KOPT-K1 (cell line): ENCODE measurements around the gene NAT16.
"Not testable (repeated sequence)": the region's sequence is repeated elsewhere in the genome, so short reads cannot be mapped to it uniquely, and the experiment has no call there.

Source experiments
- H3K27ac ChIP-seq: fragments of 200-600 bp; sonication (generic); 2 replicates; pipeline ENCODE4 v1.5.1; 2016; ENCODE audit warnings: antibody characterized with exemption, mild to moderate bottlenecking, low read depth, low read length; ENCODE audit not compliant: poor library complexity, severe bottlenecking
- H3K36me3 ChIP-seq: fragments of 200-600 bp; sonication (generic); 2 replicates; pipeline ENCODE4 v1.5.1; 2017; ENCODE audit warnings: antibody characterized with exemption, mild to moderate bottlenecking, low read length, moderate library complexity; ENCODE audit not compliant: insufficient read depth
- H3K9me3 ChIP-seq: fragments of 200-600 bp; sonication (generic); 2 replicates; pipeline ENCODE4 v1.5.1; 2017; ENCODE audit warnings: antibody characterized with exemption, low read length, mild to moderate bottlenecking; ENCODE audit not compliant: insufficient read depth, poor library complexity, severe bottlenecking

Gene NAT16

DNA sequence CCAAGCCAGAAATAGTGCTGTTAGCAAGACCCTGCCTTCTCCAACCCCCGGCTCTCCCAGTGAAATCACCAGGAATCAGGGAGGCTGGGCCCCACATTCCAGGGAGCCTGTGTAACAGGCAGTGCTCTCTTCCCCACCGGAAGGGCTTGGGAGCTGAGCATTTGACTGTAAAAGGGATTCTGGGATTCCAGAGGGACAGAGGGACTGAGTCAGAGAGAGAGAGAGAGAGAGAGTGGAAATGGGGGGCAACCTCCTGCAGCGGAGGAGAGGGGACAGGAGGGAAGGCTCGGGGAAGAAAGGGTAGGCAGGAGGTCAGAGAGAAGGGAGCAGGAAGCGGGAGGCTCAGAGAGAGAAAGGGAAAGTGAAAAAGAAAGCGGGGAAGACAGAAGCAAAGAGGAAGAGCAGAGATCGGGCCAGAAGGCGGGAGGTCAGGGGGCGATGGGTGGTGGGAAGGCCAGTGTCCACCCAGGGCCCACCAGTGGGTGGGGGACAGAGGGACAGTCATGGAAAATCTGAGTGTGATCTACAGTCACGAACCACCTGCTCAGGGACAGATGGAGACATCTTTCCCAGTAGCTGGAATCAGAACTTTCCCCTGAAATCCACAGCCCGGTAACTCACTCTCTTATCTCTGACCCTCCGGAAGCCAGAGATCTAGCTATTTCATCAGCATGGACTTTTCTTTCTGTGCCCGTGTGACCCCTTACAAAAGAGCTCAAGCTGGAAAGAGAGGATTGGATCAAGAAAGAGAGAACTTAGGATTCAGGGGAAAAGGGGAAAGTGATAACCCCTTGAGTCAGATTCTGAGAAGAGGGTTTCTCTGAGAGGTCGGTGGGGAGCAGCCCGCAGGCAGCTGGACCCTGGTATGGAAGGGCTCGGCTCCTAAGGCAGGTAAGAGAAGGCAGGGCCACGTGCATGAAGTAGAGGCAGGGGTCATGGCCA is 57.8 kb downstream of the NAT16 start:
- Histone ChIP-seq H3K27ac (no peak overlapping the region), H3K36me3 (no peaks in the 10 kb centered on the region), H3K9me3 (no peaks in the 10 kb centered on the region)

DNA sequence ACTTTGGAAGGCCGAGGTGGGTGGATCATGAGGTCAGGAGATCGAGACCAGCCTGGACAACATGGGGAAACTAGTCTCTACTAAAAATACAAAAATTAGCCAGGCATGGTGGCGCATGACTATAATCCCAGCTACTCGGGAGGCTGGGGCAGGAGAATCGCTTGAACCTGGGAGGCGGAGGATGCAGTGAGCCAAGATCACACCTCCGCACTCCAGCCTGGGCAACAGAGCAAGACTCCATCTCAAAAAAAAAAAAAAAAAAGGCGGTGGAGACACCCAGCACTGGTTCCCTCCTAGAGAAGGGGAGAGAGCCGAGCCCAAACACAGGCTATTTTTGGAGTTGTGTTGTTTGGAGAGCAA is 58.5 kb downstream of the NAT16 start:
- H3K36me3 ChIP-seq, H3K9me3 ChIP-seq, H3K27ac ChIP-seq: not testable (repeated sequence)
